ENCODE data around the gene ARHGEF10L.
"Not testable (repeated sequence)": the region's sequence is repeated elsewhere in the genome, so short reads cannot be mapped to it uniquely, and the experiment has no call there.

ARHGEF10L gene

DNA sequence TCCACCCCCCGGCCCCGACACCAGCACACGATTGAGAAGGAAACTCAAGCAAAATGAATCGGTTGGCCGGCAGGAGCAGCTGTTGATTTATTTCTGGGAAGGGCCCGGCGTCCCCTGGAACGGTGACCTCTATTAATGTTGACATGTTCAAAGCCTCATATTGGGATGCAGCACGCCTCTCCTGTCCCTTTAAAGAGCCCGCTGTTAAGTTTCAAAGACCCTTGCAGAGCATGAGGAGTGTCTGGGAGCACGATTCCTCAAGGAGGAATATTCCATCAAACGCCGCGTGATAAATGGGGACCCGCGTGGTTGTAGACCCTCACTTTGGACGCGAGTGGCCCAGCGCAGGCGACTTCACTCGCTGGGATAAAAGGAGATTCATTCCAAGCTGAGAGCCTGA lies 194.2 kb downstream of the ARHGEF10L start:
- no peak for DNase-seq (ENCODE audit: low read depth in 2 of 3, low spot score in 2 of 3)

DNA sequence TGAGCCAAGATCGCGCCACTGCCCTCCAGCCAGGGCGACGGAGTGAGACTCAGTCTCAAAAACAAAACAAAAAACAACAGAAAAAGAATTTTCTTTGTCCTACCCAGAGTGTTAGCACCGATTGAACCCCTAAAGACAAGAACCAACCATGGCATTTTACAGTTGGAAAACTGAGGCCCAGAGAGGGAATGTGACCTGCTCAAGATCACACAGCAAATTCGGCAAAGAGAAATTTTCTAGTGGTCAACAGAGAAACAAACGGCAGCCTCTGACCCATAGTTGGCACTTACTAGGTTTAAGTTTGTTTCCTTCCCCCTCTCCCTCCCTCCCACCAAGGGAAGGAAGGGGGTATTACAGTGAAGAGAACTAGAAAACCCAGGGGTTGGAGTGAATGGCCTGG lies 195.1 kb downstream of the ARHGEF10L start:
- no peak for DNase-seq (ENCODE audit: low read depth in 2 of 3, low spot score in 2 of 3)

DNA sequence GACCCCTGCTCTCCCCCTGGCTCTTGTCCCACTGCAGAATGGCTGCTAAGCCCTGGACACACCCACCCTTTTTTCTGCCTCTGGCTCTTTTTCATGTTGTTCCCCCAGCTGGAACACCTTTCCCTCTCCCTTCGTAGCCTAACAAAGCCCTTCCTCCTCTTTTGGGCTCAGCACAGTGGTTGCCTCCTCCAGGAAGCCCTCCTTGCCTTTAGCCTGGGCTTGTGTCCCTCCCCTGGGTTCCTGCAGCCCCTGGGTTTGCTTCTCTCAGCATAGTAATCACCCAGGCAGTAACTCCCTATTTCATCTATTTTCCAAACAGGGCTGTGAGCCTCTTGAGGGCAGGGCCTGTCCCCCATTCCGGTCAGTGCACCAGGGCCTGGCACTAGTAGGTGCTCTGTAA lies 195.8 kb downstream of the ARHGEF10L start:
- DNase-seq (ENCODE audit: low read depth in 2 of 3, low spot score in 2 of 3) = no peak

DNA sequence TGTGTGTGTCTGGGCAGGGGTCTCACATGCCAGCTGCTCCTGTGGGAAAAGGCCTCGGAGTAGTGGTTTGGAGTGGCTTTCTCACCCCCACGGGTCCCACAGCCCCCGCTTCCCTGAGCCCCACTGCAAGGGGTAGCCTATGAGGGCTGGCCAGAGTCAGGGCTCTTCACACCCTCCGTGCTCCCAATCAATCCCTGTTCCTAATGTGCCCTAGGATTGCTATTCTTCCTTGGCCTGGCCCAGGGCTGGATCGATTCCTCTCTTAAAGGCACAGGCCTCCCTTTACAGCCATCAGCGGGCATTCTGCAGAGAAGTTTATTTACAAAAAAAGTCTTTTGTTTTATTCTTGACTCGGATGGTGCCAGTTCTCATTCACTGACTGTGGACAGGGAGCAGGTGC lies 196.3 kb downstream of the ARHGEF10L start:
- no peak for DNase-seq (ENCODE audit: low read depth in 2 of 3, low spot score in 2 of 3)

DNA sequence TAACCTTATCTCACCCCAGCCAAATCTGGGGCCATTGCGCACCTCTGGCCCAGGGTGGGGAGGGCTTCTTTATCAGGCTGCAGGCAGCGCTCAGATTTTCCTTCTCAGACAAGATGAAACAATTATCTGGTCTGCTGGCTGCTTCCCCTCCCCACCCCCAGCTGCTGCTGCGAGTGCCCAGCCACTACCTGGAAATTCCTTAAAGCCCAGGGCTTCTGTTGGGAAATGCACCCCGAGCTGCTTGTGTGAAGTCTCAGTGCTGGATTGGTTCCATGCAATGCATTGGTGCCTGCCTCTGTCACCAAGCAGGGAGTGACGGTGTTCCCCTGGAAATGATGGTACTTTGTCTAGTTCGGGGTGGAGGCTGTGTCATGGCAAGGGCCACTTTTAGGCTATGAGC lies 197.1 kb downstream of the ARHGEF10L start:
- no peak for DNase-seq (ENCODE audit: low read depth in 2 of 3, low spot score in 2 of 3)

DNA sequence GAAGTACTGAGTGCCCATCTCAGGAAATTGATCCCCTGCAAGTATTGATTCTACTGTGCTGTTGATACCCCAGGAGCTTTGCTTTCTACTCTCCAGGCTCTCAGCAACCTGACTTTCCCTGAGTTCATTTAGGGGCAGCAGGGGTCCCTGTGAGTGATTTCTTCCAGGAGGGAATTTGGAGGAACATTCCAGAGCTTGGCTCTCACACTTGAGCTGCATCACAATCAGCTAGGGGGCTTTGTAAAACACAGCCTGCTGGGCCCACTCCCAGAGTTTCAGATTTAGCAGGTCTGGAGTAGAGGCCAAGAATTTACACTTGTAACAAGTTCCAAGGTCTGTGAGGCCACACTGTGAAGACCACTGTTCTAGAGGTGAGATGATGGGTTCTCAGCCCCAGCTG lies 199.6 kb downstream of the ARHGEF10L start:
- DNase-seq (ENCODE audit: low read depth in 2 of 3, low spot score in 2 of 3) = no peak

DNA sequence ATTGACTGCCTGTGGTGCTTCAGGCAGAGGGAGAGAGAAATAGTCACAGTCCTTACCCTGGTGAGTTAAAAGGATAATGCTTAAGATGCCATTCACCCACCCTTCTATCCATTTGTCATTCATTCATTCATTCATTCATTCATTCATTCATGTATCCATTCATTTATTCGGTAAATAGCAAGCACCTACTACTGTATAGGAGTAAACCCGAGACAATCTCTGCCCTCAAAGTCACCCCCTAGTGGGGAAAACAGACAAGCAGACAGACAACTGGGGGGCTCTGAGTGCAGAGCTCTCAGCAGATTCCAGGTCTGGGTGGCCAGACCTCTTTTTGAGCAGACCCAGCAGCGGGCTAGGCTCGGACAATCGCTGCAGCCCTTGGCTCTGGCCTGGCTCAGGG lies 201.6 kb downstream of the ARHGEF10L start:
- no peak for DNase-seq (ENCODE audit: low read depth in 2 of 3, low spot score in 2 of 3)

DNA sequence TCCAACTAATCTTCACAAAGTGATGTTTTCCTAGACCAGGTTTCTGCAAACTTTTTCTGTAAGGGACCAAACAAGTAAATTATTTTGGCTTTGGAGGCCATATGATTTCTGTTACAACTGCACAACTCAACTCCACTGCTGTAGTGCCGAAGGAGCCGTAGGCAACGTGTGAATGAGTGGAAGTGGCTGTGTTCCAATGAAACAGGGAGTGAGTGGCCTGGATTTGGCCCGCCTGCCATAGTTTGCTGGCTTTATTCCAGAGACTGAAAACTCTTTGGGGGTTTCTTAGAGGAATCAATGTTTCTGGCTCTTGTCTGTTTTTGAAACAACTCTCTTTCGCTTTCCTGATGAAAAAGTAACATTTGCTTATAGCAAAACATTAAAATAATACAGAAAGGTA lies 203.1 kb downstream of the ARHGEF10L start:
- no peak for DNase-seq (ENCODE audit: low read depth in 2 of 3, low spot score in 2 of 3)

DNA sequence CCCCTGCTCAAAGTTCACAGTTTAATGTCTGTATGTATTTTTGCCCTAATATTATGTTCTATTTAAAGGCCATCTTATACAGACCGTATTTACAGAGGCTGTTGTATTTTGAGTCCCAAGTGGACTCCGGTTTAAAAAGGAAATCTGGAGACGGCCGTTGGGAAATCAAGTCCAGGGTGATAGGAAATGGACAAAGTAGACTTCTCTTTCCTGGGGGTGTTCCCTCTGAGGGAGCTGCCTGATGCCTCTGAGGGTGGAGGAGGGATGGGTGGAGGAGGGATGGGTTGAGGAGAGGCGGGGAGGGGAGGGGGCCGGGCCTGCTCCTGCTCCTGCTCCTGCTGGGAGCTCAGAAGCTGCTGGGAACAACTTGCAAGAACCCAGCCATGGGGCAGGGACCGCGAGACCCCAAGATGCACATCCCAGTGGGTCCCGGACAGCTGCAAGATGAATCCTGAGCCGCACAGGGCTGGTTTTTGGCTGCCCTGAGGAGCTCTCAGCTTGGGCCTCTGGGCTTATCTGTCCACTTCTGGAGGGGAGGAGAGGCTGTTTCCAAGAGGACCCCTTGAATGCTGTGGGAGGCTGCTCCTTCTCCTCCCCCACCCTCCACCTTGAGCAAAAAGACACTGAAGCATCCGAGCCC lies 203.6 kb downstream of the ARHGEF10L start:
- DNase-seq (ENCODE audit: low read depth in 2 of 3, low spot score in 2 of 3) = no peak

DNA sequence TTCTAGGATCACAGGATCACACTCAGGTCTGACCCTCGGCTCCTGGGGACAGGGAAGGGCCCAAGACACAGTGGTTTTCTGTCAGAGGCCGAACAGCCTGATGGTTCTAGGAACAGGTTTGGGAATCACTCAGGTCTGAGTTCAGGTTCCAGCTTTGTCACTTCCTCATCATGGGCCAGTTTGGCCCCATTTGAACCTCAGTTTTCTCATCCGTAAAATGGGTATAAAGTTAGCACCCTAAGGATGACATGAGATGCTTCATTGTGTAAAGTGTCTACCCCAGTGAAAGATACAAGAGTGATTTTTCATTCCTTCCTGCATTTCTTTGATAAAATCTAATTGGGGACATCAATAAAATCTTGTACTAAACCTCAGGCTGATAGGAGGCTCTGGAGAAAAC lies 204.4 kb downstream of the ARHGEF10L start:
- no peak for DNase-seq (ENCODE audit: low read depth in 2 of 3, low spot score in 2 of 3)

DNA sequence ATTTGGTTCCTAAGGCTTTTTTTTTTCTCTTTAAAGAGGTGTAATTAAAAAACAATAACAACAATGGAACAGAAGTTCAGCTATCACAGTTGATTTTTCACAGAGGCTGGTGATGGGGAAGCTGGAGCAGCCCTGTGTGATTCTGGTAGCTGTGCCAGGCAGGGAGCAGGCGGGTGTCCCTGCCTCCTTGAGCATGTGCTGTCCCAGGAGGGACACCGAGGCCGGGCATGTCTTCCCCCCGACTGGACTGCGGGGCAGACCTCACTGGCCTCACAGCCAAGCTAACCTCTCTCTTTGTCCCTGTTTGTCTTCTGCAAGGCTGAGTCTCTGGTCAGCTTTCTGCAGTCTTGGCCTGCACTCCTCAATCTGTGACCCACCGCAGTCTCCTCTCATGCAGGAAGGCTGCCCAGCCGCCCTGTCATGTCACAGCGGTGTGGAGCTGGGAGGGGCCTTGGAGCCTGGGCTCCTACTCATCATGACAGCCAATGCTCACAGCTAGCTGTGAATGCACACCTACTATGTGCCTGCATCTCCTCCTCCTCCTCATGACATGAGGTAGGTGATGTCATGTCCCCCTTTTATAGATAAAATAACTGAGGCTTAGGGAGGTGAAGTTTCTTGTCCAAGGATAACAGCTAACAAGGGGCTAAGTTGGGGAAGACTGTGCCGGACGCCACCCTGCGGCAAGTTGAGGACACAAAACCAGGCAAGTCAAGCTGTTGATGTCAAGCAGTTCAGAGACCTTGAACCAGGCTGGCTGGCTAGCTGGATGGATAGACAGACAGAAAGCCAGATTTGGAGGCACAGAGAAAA lies 205.4 kb downstream of the ARHGEF10L start:
- DNase-seq (ENCODE audit: low read depth in 2 of 3, low spot score in 2 of 3) = no peak

DNA sequence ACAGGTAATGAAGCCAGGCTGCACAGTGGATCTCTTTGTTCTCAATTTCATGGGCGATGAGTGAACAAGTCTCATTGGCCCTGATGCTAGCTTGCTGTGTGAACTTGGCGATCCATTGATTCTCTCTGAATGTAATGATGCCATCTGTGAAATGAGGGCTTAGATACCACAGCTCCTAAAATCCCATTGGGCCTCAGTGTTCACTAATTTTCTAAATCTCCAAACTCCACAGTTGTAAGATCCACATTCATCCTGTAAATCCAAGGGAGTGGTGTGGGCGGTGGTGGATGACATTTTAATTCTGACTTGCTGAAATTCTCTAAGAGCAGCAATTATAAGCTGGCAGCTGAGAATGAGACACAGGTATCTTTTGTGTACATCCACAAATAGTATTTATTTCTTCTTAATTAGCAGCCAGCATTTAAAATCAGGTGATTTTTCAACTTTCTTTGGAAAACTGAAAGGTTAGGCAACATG lies 206.0 kb downstream of the ARHGEF10L start:
- no peak for DNase-seq (ENCODE audit: low read depth in 2 of 3, low spot score in 2 of 3)

DNA sequence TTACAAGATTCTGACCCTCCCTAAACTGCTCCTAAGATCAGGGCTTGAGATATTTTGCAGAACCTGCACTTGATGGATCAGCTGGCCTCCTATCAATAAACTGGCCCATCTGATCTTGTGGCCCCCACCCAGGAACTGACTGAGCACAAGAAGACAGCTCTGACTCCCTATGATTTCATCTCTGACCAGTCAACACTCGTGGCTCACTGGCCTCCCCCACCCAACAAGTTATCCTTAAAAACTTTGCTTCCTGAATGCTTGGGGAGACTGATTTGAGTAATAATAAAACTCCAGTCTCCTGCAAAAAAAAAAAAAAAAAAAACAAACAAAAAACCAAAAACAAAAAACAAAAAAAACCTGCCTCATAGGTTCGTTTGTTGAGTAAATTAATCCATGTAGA lies 206.8 kb downstream of the ARHGEF10L start:
- DNase-seq (ENCODE audit: low read depth in 2 of 3, low spot score in 2 of 3) = not testable (repeated sequence)

DNA sequence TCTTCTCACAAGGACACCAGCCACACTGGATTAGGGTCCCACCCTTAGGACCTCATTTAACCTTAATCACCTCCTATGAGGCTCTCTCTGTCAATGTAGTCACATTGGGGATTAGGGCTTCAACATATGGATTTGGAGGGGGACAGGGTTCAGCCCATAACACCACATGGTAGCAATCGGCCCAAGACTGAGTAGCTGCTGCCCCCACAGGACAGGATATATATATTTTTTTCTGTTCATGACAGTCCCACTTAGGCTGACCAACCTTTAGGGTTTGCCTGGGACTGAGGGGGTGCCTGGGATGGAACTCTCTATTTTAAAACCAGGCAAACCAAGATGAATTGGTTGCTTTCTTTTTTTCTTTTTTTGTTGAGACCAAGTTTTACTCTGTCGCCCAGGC lies 207.4 kb downstream of the ARHGEF10L start:
- no peak for DNase-seq (ENCODE audit: low read depth in 2 of 3, low spot score in 2 of 3)
